8988T (cell line): ENCODE measurements around the gene MFAP2.

Experiments
- DNase-seq: peaks from one replicate; pipeline ENCODE4 v3.0.0; 2011

MFAP2 gene

GRCh38 chr1:17007121-17007520 lies 26.7 kb upstream of the MFAP2 start:
- no peak for DNase-seq

DNA sequence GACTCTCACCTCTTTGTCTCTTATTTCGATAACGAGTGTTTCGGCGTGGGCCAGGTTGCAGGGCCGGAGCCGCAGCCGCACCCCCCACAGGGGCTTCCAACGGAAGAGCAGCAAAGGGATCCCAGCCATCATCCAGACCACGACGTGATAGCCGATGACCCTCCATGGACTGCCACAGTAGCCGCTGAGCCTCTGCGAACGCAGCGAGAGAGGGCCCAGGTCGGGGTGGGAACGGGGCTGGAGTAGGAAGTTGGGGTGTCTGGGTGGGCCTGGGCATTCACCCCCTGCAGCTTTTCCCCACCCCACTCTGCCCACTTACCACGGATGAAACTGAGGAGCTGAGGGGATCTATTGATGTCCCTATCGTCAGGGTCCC lies 24.9 kb upstream of the MFAP2 start:
- no peak for DNase-seq

DNA sequence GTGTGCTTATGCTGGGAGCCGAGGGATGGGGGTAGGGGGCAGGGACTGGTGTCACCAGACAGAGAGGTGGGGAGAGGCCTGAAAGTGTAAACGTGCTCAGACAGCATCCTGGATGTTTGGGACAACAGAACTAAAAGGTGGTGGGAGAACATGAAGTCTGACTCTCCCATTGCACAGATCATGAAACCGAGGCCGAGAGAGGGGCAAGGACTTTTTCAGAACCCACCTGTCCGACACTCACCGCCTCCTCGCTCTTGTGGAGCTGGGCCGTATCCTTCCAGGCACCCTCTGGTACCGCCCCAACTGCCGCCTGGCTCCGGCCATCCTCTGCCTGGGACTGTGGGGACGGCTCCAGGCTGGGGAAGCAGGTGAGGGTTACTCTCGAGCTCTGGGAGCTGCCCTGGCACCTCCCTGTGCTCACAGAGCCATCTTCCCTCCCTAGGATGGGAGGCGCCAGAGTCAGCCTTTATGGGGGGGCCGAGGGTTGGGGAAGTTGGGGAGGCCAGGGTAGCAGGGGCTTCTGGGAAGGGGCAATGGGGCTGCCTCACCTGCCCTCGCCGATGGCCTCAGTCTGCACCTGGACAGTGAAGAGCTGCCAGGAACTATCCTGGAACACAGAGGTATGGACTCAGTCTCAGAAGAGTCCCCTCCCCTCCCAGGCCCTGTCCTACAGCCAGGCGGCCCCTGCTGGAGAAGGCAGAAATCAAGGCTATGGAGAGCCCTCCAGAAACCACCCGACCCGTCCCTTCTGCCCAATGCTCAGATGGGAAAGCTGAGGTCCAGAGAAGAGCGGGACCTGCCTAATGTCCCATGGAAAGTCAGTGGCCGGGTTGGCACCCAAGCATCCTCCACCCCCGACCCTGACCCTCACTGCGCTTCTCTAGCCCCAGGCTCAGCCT lies 24.3 kb upstream of the MFAP2 start:
- no peak for DNase-seq

GRCh38 chr1:17002524-17002902 lies 22.1 kb upstream of the MFAP2 start:
- no peak for DNase-seq

DNA sequence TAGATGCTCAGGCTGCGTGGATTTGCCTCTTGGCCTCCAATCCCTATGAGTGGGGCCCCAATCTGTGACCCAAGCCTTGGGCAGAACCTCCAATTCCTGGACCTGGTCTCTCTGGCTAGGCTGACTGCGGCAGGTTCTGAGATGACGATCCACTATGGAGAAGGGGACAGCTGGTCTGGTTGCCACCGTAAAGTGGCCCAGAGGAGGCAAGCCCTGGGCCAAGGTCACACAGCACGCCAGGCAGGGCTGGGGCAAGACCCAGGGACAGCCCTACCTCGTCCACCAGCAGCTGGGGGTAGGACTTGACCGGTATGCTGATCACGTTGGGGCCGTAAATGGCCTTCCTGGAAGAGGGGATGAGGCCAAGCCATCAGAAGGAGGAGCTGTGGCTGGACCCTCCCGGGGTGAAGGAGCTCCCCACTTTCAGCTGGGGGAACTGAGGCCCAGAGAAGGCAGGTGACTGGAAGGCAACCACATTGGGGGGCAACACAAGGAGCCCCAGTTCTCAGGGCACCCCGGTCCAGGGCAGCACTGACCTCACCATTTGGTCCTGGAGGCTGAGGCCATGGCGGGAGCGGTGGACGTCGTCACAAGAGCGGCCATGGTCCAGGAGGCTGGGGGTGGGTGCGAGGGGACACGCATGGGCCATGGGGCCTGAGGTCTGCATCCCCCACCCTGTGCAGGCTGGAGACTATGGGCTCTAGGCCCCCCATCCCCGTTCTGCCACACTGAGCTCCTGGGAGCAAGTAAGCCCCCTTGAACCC lies 21.5 kb upstream of the MFAP2 start:
- peak; percentile 6 for DNase-seq

- peak; percentile 11 for DNase-seq
Observed at GRCh38 chr1:16999863-17000262, 19.4 kb upstream of the MFAP2 start.

- DNase-seq = peak; percentile 12
Observed at GRCh38 chr1:16998589-16998988, 18.2 kb upstream of the MFAP2 start.

GRCh38 chr1:16996845-16997244 lies 16.4 kb upstream of the MFAP2 start:
- DNase-seq = peak; percentile 2

GRCh38 chr1:16993521-16994038 lies 13.2 kb upstream of the MFAP2 start:
- DNase-seq = no peak

- DNase-seq = no peak
Observed at GRCh38 chr1:16992675-16993074, 12.3 kb upstream of the MFAP2 start.

GRCh38 chr1:16992102-16992501 lies 11.7 kb upstream of the MFAP2 start:
- DNase-seq = no peak

DNA sequence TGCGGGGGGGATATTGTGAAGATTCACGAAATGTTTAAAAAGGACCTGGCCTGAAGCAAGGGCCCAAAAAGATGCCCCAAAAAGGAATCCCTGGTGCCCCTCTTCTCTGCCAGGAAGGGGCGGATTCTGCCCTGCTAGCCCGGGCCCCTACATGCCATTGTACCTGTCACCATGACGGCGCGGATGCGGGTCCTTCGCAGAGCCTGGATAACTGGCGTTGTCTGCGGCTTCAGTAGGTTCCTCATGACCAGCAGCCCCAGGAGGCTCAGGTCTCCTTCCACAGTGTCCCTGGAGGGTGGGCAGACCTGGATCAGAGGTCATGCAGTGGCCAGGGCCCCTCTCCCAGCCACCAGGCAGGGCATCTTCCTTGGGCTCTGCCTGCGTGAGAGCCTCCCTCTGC lies 11.2 kb upstream of the MFAP2 start:
- no peak for DNase-seq

- no peak for DNase-seq
Observed at GRCh38 chr1:16989676-16990391, 9.4 kb upstream of the MFAP2 start.

GRCh38 chr1:16988210-16988609 lies 7.8 kb upstream of the MFAP2 start:
- no peak for DNase-seq

DNA sequence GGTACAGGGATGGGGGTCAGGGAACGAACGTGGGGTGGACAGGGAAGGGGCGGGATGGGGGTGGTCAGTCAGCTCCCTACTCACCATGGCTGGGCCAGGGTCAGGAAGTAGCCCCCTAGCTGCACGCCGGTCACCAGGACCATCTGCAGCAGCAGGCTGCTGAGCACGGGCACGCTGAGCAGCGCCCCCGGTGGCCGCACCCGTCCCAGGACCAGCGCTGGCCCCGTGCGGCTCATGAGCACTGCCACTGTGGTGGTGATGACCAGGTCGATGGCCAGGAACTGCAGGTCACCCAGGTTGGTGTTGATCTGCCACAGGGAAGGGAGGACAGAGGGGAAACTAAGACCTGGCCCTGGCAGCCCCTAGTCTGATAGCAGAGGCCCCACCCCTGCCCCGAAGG lies 6.5 kb upstream of the MFAP2 start:
- DNase-seq = peak; percentile 75

DNA sequence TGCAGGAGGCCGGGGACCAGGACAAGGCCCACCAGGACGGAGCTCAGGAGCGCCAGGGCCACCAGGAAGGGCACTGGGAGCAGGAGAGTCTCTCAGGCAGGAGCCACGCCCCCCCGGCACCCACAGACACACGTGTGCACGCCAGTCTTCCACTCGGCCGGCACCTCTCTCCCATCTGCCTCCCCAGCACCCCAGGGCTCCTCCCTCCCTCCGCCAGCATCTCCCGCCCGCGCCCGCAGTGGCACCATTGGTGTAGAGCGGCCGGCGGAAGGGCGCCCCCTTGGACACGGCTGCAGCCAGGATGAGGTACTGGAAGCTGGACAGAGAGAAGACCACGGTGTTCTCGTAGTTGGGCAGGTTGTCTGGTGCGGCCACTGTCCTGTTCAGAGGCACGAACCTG lies 6.1 kb upstream of the MFAP2 start:
- DNase-seq = no peak

DNA sequence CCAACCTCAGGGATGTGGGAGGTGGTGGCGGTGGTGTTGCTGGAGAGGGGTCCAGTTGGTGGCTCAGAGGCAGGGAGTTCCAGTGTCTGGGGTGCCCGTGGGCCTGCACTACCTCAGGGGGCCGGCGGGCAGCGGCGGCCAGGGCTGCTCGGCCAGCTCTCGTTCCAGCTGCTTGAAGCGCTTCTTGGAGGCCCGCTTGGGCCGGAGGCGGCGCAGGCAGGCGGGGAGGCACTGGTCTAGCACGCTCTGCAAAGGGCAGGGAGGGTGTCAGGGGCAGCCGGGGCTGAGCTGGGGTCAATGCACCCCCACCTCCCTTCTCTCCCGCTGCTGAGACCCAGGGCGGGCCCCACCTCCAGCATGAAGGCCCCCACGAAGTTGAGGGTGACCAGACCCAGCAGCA lies 5.7 kb upstream of the MFAP2 start:
- DNase-seq = no peak

DNA sequence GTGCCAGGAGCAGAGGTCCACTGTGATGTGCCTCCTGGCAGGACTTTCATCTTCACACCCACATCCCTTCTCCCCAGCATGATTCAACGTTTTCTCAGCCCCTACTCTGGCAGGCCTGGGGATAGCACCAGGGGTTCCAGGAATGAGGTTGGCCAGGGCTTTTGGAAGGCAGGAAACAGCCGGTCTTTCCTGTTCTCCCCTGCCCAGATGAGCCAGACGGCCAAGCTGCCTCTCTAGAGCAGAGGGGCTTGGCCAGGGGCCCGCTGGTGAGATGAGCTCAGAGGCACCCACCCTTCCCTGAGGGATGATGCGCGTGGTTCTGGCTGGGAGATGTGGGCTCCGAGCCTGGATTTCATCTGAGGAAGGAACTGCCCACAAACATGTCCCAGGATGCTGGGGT lies 4.3 kb upstream of the MFAP2 start:
- DNase-seq = no peak

- no peak for DNase-seq
Observed at GRCh38 chr1:16983649-16984048, 3.2 kb upstream of the MFAP2 start.

DNA sequence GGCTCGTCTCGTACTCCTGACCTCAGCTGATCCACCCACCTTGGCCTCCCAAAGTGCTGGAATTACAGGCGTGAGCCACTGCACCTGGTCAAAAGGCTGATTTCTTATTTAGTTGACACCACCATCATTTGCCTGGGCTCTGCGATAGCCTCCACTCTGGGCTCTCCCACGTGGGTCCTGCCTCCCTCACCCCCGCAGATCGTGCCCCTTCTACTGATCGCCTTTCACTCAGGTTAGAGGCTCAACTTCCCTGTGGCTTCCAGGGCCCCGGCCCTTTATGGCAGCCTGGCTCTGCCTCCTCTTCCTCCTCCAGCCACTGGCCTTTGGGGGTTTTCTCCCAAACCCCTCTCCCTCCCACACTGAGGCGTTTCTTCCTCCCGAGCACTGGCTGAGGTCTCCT lies 2.5 kb upstream of the MFAP2 start:
- DNase-seq = no peak

GRCh38 chr1:16981269-16981849 lies 939 bp upstream of the MFAP2 start:
- DNase-seq = peak; percentile 69

- no peak for DNase-seq
Observed at GRCh38 chr1:16979475-16980327, 719 bp downstream of the MFAP2 start.
